DOHH2 (cell line): ENCODE data around the gene ITGA2B.

ENCODE experiments used
- H3F3A ChIP-seq: fragments of 200-600 bp; sonication (generic), shearing (Covaris generic); 2 replicates; pipeline ENCODE4 v1.6.0; 2016; ENCODE audit warnings: antibody characterized with exemption, mild to moderate bottlenecking; ENCODE audit not compliant: control insufficient read depth, insufficient read depth
- H3K27ac ChIP-seq: fragments of 200-600 bp; sonication (generic); 2 replicates; pipeline ENCODE4 v1.5.1; 2014; ENCODE audit warnings: low read depth, mild to moderate bottlenecking, low read length, moderate library complexity
- H3K27me3 ChIP-seq: fragments of 200-600 bp; sonication (generic); 2 replicates; pipeline ENCODE4 v1.6.1; 2014; ENCODE audit warnings: mild to moderate bottlenecking, low read length, mixed read lengths; ENCODE audit not compliant: control insufficient read depth
- H3K36me3 ChIP-seq: fragments of 200-600 bp; sonication (generic); 2 replicates; pipeline ENCODE4 v1.6.1; 2014; ENCODE audit warnings: mild to moderate bottlenecking, low read length, moderate library complexity, mixed read lengths; ENCODE audit not compliant: control insufficient read depth
- H3K4me1 ChIP-seq: fragments of 200-600 bp; sonication (generic); 2 replicates; pipeline ENCODE4 v1.6.1; 2014; ENCODE audit warnings: mild to moderate bottlenecking, low read length, mixed read lengths; ENCODE audit not compliant: control insufficient read depth
- H3K4me2 ChIP-seq: fragments of 200-600 bp; sonication (generic); 2 replicates; pipeline ENCODE4 v1.6.0; 2014; ENCODE audit warnings: mild to moderate bottlenecking, low read length, moderate library complexity
- H3K4me3 ChIP-seq: fragments of 200-600 bp; sonication (generic); 2 replicates; pipeline ENCODE4 v1.5.1; 2014; ENCODE audit warnings: mild to moderate bottlenecking, low read length, mixed read lengths
- H3K79me2 ChIP-seq: fragments of 200-600 bp; sonication (generic); 2 replicates; pipeline ENCODE4 v1.6.1; 2014; ENCODE audit warnings: mild to moderate bottlenecking, low read length, mixed read lengths; ENCODE audit not compliant: control insufficient read depth
- H3K9me2 ChIP-seq: fragments of 200-600 bp; sonication (generic); replicated peaks from 2 replicates; pipeline ENCODE4 v1.6.1; 2014; ENCODE audit warnings: mild to moderate bottlenecking, low read length, mixed read lengths; ENCODE audit not compliant: control insufficient read depth
- H3K9me3 ChIP-seq: fragments of 200-600 bp; sonication (generic); 2 replicates; pipeline ENCODE4 v1.6.1; 2014; ENCODE audit warnings: antibody characterized with exemption, low read length, mixed read lengths; ENCODE audit not compliant: control insufficient read depth, insufficient read depth
- H4K20me1 ChIP-seq: fragments of 200-600 bp; sonication (generic); 2 replicates; pipeline ENCODE4 v1.6.0; 2014; ENCODE audit warnings: low read depth, mild to moderate bottlenecking, antibody characterized with exemption, low read length, moderate library complexity; ENCODE audit not compliant: control insufficient read depth, insufficient read depth
- EZH2phosphoT487 ChIP-seq: fragments of 200-600 bp; sonication (generic); IDR thresholded peaks from 2 replicates; pipeline ENCODE4 v1.6.1; 2017; ENCODE audit warnings: borderline replicate concordance, mild to moderate bottlenecking, antibody characterized with exemption, low read length, moderate library complexity, mixed read lengths
- TF ChIP-seq, protein P1 (sequence below): fragments of 200-600 bp; sonication (generic); IDR thresholded peaks from one replicate; pipeline ENCODE4 v1.5.1; 2014; ENCODE audit warnings: antibody characterized with exemption, mild to moderate bottlenecking, low read depth, low read length; ENCODE audit not compliant: poor library complexity, severe bottlenecking

Gene ITGA2B

DNA sequence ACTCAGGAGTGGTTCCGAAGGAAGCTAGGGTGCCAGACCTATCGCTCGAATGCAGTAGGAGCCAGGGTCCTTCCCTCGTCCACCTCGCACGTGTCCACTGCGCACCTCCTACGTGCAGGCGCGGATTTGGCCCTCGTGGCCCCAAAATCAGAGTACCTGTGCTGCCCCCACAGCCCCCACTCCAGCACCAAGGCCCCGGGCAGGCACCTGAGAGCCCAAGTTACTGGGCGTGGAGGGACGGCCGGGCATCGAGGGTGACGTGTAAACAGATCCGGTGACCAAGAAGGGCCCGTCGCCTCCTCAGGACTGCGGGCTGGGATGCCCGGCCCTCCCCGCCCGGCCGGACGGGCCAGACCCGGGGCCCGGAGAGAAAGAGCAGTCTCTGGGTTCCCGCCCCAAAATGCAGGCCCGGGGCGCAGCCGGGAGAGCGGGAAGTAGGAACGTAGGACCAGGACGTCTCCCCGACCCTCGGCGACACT, 65.3 kb downstream of the ITGA2B start:
- no peak for TF ChIP-seq EZH2phosphoT487
- TF ChIP-seq, protein P1, sequence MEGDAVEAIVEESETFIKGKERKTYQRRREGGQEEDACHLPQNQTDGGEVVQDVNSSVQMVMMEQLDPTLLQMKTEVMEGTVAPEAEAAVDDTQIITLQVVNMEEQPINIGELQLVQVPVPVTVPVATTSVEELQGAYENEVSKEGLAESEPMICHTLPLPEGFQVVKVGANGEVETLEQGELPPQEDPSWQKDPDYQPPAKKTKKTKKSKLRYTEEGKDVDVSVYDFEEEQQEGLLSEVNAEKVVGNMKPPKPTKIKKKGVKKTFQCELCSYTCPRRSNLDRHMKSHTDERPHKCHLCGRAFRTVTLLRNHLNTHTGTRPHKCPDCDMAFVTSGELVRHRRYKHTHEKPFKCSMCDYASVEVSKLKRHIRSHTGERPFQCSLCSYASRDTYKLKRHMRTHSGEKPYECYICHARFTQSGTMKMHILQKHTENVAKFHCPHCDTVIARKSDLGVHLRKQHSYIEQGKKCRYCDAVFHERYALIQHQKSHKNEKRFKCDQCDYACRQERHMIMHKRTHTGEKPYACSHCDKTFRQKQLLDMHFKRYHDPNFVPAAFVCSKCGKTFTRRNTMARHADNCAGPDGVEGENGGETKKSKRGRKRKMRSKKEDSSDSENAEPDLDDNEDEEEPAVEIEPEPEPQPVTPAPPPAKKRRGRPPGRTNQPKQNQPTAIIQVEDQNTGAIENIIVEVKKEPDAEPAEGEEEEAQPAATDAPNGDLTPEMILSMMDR, result no peak
- no peaks in the 10 kb centered on the region for H3K27me3 ChIP-seq
- peaks cover 40% of the 10 kb centered on the region for H3K79me2 ChIP-seq
- no peaks in the 10 kb centered on the region for H4K20me1 ChIP-seq
- peaks cover 43% of the 10 kb centered on the region for H3K36me3 ChIP-seq
- H3K4me1 ChIP-seq, result peaks cover 46% of the 10 kb centered on the region
- H3F3A ChIP-seq, result peaks cover 22% of the 10 kb centered on the region
- H3K4me2 ChIP-seq, result peak overlapping the region; percentile 84
- H3K9me2 ChIP-seq, result no peaks in the 10 kb centered on the region
- H3K9me3 ChIP-seq, result no peaks in the 10 kb centered on the region
- H3K4me3 ChIP-seq, result peak overlapping the region; percentile 78
- peak overlapping the region; percentile 23; the same call in 1 of the 2 replicates for H3K27ac ChIP-seq

- Histone ChIP-seq H3K9me3 (no peaks in the 10 kb centered on the region), H3K9me2 (no peaks in the 10 kb centered on the region), H3F3A (peaks cover 18% of the 10 kb centered on the region), H4K20me1 (no peaks in the 10 kb centered on the region), H3K4me2 (peak overlapping the region; percentile 84), H3K79me2 (peaks cover 40% of the 10 kb centered on the region), H3K4me3 (peak overlapping the region; percentile 78), H3K36me3 (peaks cover 44% of the 10 kb centered on the region), H3K4me1 (peaks cover 40% of the 10 kb centered on the region), H3K27me3 (no peaks in the 10 kb centered on the region), H3K27ac (no peak overlapping the region)
- TF ChIP-seq, protein P1, result no peak
- no peak for TF ChIP-seq EZH2phosphoT487
These were observed 65.9 kb downstream of the ITGA2B start for GRCh38 chr17:44323359-44324091.

DNA sequence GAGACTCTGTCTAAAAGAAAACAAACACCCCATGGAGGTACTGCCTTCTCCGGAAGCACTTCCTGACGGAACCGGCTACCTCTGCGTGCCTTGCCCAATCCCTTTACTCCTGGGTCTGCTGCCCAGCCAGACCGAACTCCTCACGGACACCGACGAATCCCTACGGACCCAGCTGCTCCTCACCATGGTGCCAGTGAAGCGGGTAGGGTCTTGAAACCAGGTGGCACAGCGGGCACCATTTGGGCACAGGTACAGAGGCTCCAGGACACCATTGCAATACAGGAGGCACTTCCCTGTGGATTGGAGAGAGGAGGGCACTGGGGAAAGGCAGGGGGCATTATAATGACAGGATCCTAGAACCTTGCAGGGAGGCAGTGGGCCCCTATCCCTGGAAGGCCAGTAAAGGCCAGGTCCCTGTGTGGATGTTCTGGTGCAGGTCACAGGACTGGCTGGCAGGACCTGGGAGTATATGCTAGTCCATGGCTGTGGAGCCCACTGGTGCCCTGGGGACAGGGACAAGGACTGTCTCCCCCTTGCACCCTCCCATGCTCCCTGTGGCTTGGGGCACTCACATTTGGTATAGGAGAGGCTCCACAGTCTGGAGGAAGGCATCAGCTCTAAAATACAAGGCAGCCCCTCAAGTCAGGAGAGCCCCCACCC, 67.1 kb downstream of the ITGA2B start:
- TF ChIP-seq, protein P1, result no peak
- TF ChIP-seq EZH2phosphoT487, result no peak
- Histone ChIP-seq H3K27me3 (no peaks in the 10 kb centered on the region), H3K4me3 (no peak overlapping the region), H3K9me2 (no peaks in the 10 kb centered on the region), H3K4me1 (peaks cover 28% of the 10 kb centered on the region), H3K79me2 (peaks cover 37% of the 10 kb centered on the region), H3K4me2 (no peak overlapping the region), H3K36me3 (peaks cover 46% of the 10 kb centered on the region), H3K27ac (no peak overlapping the region), H3F3A (peaks cover 9% of the 10 kb centered on the region), H3K9me3 (no peaks in the 10 kb centered on the region), H4K20me1 (peaks cover 3% of the 10 kb centered on the region; the same call in 1 of the 2 replicates)
